GM18517 (cell line): Measurements from ENCODE around the gene SLC12A9.
A peak's percentile ranks its signal among the peaks of the same experiment; 100 is the strongest.

ENCODE experiments used
- ATAC-seq: cut with Tn5 transposase; IDR thresholded peaks from one replicate; pipeline ENCODE4 v1.9.1; 2021; ENCODE audit warnings: mild to moderate bottlenecking, moderate library complexity; ENCODE audit not compliant: unreplicated experiment

SLC12A9 gene

GRCh38 chr7:100860702-100861615, 8.4 kb downstream of the SLC12A9 start:
- ATAC-seq: no peak

- no peak for ATAC-seq
Measured at GRCh38 chr7:100861616-100861985, 9.1 kb downstream of the SLC12A9 start.

GRCh38 chr7:100863406-100863950, 11.0 kb downstream of the SLC12A9 start:
- no peak for ATAC-seq

- ATAC-seq: no peak
Measured at GRCh38 chr7:100864263-100864845, 11.8 kb downstream of the SLC12A9 start.

GRCh38 chr7:100865372-100865911, 12.9 kb downstream of the SLC12A9 start:
- ATAC-seq: no peak

- ATAC-seq: no peak
Measured at GRCh38 chr7:100865938-100866728, 13.6 kb downstream of the SLC12A9 start.

GRCh38 chr7:100866729-100867039, 14.2 kb downstream of the SLC12A9 start:
- ATAC-seq: no peak

- no peak for ATAC-seq
Measured at GRCh38 chr7:100867040-100867775, 14.7 kb downstream of the SLC12A9 start, which contains the start of gene TRIP6. Gene TRIP6, plus strand, starts transcription at chr7:100867387. Its CDS starts 111 bp downstream, at chr7:100867498.

GRCh38 chr7:100867776-100868485, 15.4 kb downstream of the SLC12A9 start:
- ATAC-seq: no peak

GRCh38 chr7:100873599-100874299, 21.2 kb downstream of the SLC12A9 start:
- ATAC-seq: no peak

- no peak for ATAC-seq
Measured at GRCh38 chr7:100874300-100874576, 21.7 kb downstream of the SLC12A9 start.

GRCh38 chr7:100874577-100875355, 22.3 kb downstream of the SLC12A9 start, which contains the start of gene SRRT:
Gene SRRT, plus strand, starts transcription at chr7:100875103. Its CDS starts 488 bp downstream, at chr7:100875591.
- peak; percentile 70 for ATAC-seq

GRCh38 chr7:100875356-100875751, 22.8 kb downstream of the SLC12A9 start:
- no peak for ATAC-seq

GRCh38 chr7:100878013-100878412, 25.5 kb downstream of the SLC12A9 start:
- ATAC-seq: no peak

GRCh38 chr7:100878685-100879084, 26.2 kb downstream of the SLC12A9 start:
- ATAC-seq: no peak

- no peak for ATAC-seq
Measured at GRCh38 chr7:100879685-100880261, 27.3 kb downstream of the SLC12A9 start.

- ATAC-seq: no peak
Measured at GRCh38 chr7:100880645-100881044, 28.1 kb downstream of the SLC12A9 start.

- no peak for ATAC-seq
Measured at GRCh38 chr7:100881136-100881535, 28.6 kb downstream of the SLC12A9 start.
